ENCODE measurements around the gene ZNF592. TPM values are rescaled to one million over a fixed set of nuclear protein-coding genes. Genes with fewer than 3 reads are reported as not detected.
A peak's percentile ranks its signal among the peaks of the same experiment; 100 is the strongest.

Gene ZNF592
- total and polyA plus RNA-seq, 9 of the 15 experiments (the other 6 are each of a cell fraction or from before 2014, with no cell fraction given) = 0.88 to 23.8 (median 7.4) TPM

- TF ChIP-seq, protein P1, sequence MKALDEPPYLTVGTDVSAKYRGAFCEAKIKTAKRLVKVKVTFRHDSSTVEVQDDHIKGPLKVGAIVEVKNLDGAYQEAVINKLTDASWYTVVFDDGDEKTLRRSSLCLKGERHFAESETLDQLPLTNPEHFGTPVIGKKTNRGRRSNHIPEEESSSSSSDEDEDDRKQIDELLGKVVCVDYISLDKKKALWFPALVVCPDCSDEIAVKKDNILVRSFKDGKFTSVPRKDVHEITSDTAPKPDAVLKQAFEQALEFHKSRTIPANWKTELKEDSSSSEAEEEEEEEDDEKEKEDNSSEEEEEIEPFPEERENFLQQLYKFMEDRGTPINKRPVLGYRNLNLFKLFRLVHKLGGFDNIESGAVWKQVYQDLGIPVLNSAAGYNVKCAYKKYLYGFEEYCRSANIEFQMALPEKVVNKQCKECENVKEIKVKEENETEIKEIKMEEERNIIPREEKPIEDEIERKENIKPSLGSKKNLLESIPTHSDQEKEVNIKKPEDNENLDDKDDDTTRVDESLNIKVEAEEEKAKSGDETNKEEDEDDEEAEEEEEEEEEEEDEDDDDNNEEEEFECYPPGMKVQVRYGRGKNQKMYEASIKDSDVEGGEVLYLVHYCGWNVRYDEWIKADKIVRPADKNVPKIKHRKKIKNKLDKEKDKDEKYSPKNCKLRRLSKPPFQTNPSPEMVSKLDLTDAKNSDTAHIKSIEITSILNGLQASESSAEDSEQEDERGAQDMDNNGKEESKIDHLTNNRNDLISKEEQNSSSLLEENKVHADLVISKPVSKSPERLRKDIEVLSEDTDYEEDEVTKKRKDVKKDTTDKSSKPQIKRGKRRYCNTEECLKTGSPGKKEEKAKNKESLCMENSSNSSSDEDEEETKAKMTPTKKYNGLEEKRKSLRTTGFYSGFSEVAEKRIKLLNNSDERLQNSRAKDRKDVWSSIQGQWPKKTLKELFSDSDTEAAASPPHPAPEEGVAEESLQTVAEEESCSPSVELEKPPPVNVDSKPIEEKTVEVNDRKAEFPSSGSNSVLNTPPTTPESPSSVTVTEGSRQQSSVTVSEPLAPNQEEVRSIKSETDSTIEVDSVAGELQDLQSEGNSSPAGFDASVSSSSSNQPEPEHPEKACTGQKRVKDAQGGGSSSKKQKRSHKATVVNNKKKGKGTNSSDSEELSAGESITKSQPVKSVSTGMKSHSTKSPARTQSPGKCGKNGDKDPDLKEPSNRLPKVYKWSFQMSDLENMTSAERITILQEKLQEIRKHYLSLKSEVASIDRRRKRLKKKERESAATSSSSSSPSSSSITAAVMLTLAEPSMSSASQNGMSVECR (CRISPR knock-in tag; IDR thresholded peaks at IDR 0.05) = no peak; the same call in 1 of the 2 replicates
- TF ChIP-seq ARNT (IDR thresholded peaks at IDR 0.05) (no peak), KLF16 (IDR thresholded peaks at IDR 0.05) (no peak), JUN (IDR thresholded peaks at IDR 0.05; ENCODE audit: borderline replicate concordance, low read depth, low read length) (no peak), JUN (CRISPR knock-in tag; IDR thresholded peaks at IDR 0.05; ENCODE audit: borderline replicate concordance) (no peak), FOXM1 (IDR thresholded peaks at IDR 0.05; ENCODE audit: low read depth) (no peak), FOXM1 (CRISPR knock-in tag; IDR thresholded peaks at IDR 0.05; ENCODE audit: low read depth) (no peak), FOXK2 (conservative IDR thresholded peaks at IDR 0.05 in 1 of 2, IDR thresholded peaks at IDR 0.05 in 1 of 2; ENCODE audit: low read depth in 2 of 2) (no peak; a peak in 1 of 4 replicates), TAF1 (IDR thresholded peaks at IDR 0.05; ENCODE audit: control insufficient read depth, extremely low read depth, insufficient read depth, low read length, severe bottlenecking) (peak; percentile 21), E2F3 (CRISPR knock-in tag; IDR thresholded peaks at IDR 0.05) (no peak), ZNF764 (CRISPR knock-in tag; IDR thresholded peaks at IDR 0.05; ENCODE audit: low read depth) (no peak), CCNT2 (IDR thresholded peaks at IDR 0.05; ENCODE audit: borderline replicate concordance, extremely low read depth, insufficient read length, low read depth, low read length) (no peak), SMAD4 (CRISPR knock-in tag; conservative IDR thresholded peaks at IDR 0.05) (0 out of 2 replicates have a peak, but pooled peaks have one; percentile 45), FUS (optimal IDR thresholded peaks at IDR 0.05; ENCODE audit: low read depth, low read length) (no peak), POLR2H (tag; IDR thresholded peaks at IDR 0.05; ENCODE audit: low read depth) (no peak), RBFOX2 (IDR thresholded peaks at IDR 0.05; ENCODE audit: low read depth, low read length) (peak; percentile 82), ZNF232 (CRISPR knock-in tag; IDR thresholded peaks at IDR 0.05) (no peak), GTF2A2 (tag; IDR thresholded peaks at IDR 0.05) (no peak)
- TF ChIP-seq, protein P2, sequence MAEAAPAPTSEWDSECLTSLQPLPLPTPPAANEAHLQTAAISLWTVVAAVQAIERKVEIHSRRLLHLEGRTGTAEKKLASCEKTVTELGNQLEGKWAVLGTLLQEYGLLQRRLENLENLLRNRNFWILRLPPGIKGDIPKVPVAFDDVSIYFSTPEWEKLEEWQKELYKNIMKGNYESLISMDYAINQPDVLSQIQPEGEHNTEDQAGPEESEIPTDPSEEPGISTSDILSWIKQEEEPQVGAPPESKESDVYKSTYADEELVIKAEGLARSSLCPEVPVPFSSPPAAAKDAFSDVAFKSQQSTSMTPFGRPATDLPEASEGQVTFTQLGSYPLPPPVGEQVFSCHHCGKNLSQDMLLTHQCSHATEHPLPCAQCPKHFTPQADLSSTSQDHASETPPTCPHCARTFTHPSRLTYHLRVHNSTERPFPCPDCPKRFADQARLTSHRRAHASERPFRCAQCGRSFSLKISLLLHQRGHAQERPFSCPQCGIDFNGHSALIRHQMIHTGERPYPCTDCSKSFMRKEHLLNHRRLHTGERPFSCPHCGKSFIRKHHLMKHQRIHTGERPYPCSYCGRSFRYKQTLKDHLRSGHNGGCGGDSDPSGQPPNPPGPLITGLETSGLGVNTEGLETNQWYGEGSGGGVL (CRISPR knock-in tag; IDR thresholded peaks at IDR 0.05) = no peak
- TF ChIP-seq, protein P3, sequence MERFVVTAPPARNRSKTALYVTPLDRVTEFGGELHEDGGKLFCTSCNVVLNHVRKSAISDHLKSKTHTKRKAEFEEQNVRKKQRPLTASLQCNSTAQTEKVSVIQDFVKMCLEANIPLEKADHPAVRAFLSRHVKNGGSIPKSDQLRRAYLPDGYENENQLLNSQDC (CRISPR knock-in tag; IDR thresholded peaks at IDR 0.05) = no peak
Observed at GRCh38 chr15:84747416-84748273, 747 bp upstream of the ZNF592 start (continued).

All from K562 (cell line).